WTC11 (cell line): ENCODE results near the gene OSM. TPM values are rescaled to one million over a fixed set of nuclear protein-coding genes. Genes with fewer than 3 reads are reported as not detected.
A peak's percentile ranks its signal among the peaks of the same experiment; 100 is the strongest.

Experiments used
- ATAC-seq: fragments of 200-7000 bp; cut with Tn5 transposase; 2 replicates; pipeline ENCODE4 v1.10.0; 2021; ENCODE audit warnings: mild to moderate bottlenecking, moderate library complexity
- CTCF ChIA-PET: fragments of 300-600 bp; sonication (Branson Sonifier 250); formaldehyde crosslinking; loops from one replicate; lab custom pipeline; 2021; ENCODE audit warnings: antibody characterized with exemption; lab: Charles Lee
- POLR2A ChIA-PET: fragments of 350-600 bp; sonication (Branson Sonifier 250); formaldehyde crosslinking; loops from one replicate; lab custom pipeline; 2021; ENCODE audit warnings: antibody characterized with exemption; lab: Charles Lee
- DNase-seq: peaks from one replicate; pipeline ENCODE4 v3.0.0; 2021; ENCODE audit warnings: low spot score
- H3K27ac Mint-ChIP-seq: 2 replicates; pipeline ENCODE4 v1.8.0; 2021; ENCODE audit warnings: mixed read lengths
- H3K27me3 Mint-ChIP-seq: 2 replicates; pipeline ENCODE4 v1.8.0; 2021; ENCODE audit warnings: low read depth, mild to moderate bottlenecking, moderate library complexity, mixed read lengths
- H3K36me3 Mint-ChIP-seq: 2 replicates; pipeline ENCODE4 v1.8.0; 2021; ENCODE audit warnings: mixed read lengths
- H3K4me1 Mint-ChIP-seq: 2 replicates; pipeline ENCODE4 v1.8.0; 2022; ENCODE audit warnings: mixed read lengths
- H3K4me3 Mint-ChIP-seq: 2 replicates; pipeline ENCODE4 v1.8.0; 2021; ENCODE audit warnings: mild to moderate bottlenecking, moderate library complexity, mixed read lengths
- H3K9me3 Mint-ChIP-seq: 2 replicates; pipeline ENCODE4 v1.8.0; 2021; ENCODE audit warnings: mixed read lengths
- E2F1 ChIP-seq: sonication (generic); formaldehyde crosslinking; IDR thresholded peaks from 2 replicates; pipeline ENCODE4 v1.8.0; 2022; ENCODE audit warnings: mild to moderate bottlenecking, missing genetic modification reagents
- ELF4 ChIP-seq: sonication (generic); formaldehyde crosslinking; IDR thresholded peaks from 2 replicates; pipeline ENCODE4 v1.8.1; 2022; ENCODE audit warnings: low read depth, mild to moderate bottlenecking, moderate library complexity, missing genetic modification reagents
- HMGA2 ChIP-seq: fragments of 250-450 bp; sonication (Bioruptor Pico); IDR thresholded peaks from 2 replicates; pipeline ENCODE4 v1.4.0; 2021; ENCODE audit warnings: mild to moderate bottlenecking, moderate library complexity
- HMGXB4 ChIP-seq: sonication (generic); formaldehyde crosslinking; IDR thresholded peaks from 2 replicates; pipeline ENCODE4 v1.8.1; 2023; ENCODE audit warnings: mild to moderate bottlenecking, moderate library complexity, missing genetic modification reagents
- NFE2L1 ChIP-seq: sonication (generic); formaldehyde crosslinking; IDR thresholded peaks from 2 replicates; pipeline ENCODE4 v1.8.1; 2023; ENCODE audit warnings: missing genetic modification reagents
- NR2C2 ChIP-seq: sonication (generic); formaldehyde crosslinking; IDR thresholded peaks from 2 replicates; pipeline ENCODE4 v1.8.0; 2022; ENCODE audit warnings: mild to moderate bottlenecking, missing genetic modification reagents
- RORB ChIP-seq: fragments of 250-450 bp; sonication (Bioruptor Pico); IDR thresholded peaks from 2 replicates; pipeline ENCODE4 v1.9.0; 2021; ENCODE audit warnings: mild to moderate bottlenecking
- TCF7 ChIP-seq: sonication (generic); formaldehyde crosslinking; IDR thresholded peaks from 2 replicates; pipeline ENCODE4 v1.8.0; 2022; ENCODE audit warnings: mild to moderate bottlenecking, low read depth, missing genetic modification reagents, moderate library complexity
- ZNF532 ChIP-seq: fragments of 250-450 bp; sonication (Bioruptor Pico); IDR thresholded peaks from 2 replicates; pipeline ENCODE4 v1.9.0; 2021; ENCODE audit warnings: mild to moderate bottlenecking, borderline replicate concordance
- total RNA-seq: library from RNA; stranded (reverse); gene quantifications from 3 replicates; pipeline ENCODE4 v1.2.3, GENCODE V29; 2021
- TF ChIP-seq, protein P1 (sequence below): sonication (generic); formaldehyde crosslinking; conservative IDR thresholded peaks from 2 replicates; pipeline ENCODE4 v1.8.1; 2022; ENCODE audit warnings: mild to moderate bottlenecking, missing genetic modification reagents
- TF ChIP-seq, protein P2 (sequence below): sonication (generic); formaldehyde crosslinking; IDR thresholded peaks from 2 replicates; pipeline ENCODE4 v1.8.1; 2023; ENCODE audit warnings: mild to moderate bottlenecking, missing genetic modification reagents
- TF ChIP-seq, protein P3 (sequence below): sonication (generic); formaldehyde crosslinking; IDR thresholded peaks from 2 replicates; pipeline ENCODE4 v1.8.1; 2022; ENCODE audit warnings: missing genetic modification reagents, borderline replicate concordance

OSM gene
- total RNA-seq, 1 experiment from 2014 or later = not detected

DNA sequence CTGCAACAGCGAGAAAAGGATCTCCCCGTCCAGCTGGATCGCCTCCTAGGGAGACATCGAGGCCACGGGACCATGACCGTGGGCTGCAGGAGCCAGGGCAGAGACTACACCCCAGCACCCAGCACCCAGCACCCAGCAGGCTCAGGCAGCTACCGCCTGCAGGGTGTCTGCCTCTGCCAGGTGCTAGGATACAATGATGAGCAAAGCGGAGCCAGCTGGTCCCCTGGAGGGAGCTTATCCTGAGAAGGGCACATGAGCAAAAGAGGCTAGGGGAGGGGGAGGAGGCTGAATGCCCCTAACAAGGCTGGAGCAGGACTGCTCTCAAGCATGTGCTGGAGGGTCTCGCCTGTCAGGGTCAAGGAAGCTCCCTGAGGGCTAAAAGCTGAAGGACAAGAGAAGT lies 27.4 kb upstream of the OSM start:
- H3K36me3 Mint-ChIP-seq = no peaks in the 10 kb centered on the region
- DNase-seq (no peak), ATAC-seq (no peak)
- H3K27ac Mint-ChIP-seq = peak overlapping the region; percentile 20; the same call in 1 of the 2 replicates
- H3K27me3 Mint-ChIP-seq = no peaks in the 10 kb centered on the region
- no peaks in the 10 kb centered on the region for H3K9me3 Mint-ChIP-seq
- ChIA-PET POLR2A (no interaction called here), CTCF (no interaction called here)
- H3K4me1 Mint-ChIP-seq = peaks cover 6% of the 10 kb centered on the region; the same call in 1 of the 2 replicates
- no peak for TF ChIP-seq E2F1 (CRISPR knock-in tag)
- no peak for TF ChIP-seq RORB (CRISPR knock-in tag)
- no peak for TF ChIP-seq TCF7 (CRISPR knock-in tag)
- no peak for TF ChIP-seq ZNF532 (CRISPR knock-in tag)
- TF ChIP-seq, protein P1, sequence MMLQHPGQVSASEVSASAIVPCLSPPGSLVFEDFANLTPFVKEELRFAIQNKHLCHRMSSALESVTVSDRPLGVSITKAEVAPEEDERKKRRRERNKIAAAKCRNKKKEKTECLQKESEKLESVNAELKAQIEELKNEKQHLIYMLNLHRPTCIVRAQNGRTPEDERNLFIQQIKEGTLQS (CRISPR knock-in tag) = no peak
- no peak overlapping the region for H3K4me3 Mint-ChIP-seq

GRCh38 chr22:30293026-30293425 lies 26.4 kb upstream of the OSM start:
- Mint-ChIP-seq H3K36me3 (no peaks in the 10 kb centered on the region), H3K4me1 (peaks cover 10% of the 10 kb centered on the region), H3K9me3 (no peaks in the 10 kb centered on the region), H3K4me3 (no peak overlapping the region), H3K27me3 (peaks cover 3% of the 10 kb centered on the region), H3K27ac (no peak overlapping the region)
- DNase-seq (no peak), ATAC-seq (no peak)
- POLR2A ChIA-PET = no interaction called here
- CTCF ChIA-PET = interaction anchor here (0.7 to 6.3 kb wide), 2 partner anchors 33 to 93 kb away, joined by 3 to 193 read pairs; partner anchors contain the start of gene TBC1D10A
- TF ChIP-seq ELF4 (no peak), NR2C2 (CRISPR knock-in tag) (no peak), HMGA2 (CRISPR knock-in tag) (no peak), HMGXB4 (CRISPR knock-in tag) (no peak), NFE2L1 (CRISPR knock-in tag) (no peak)
- TF ChIP-seq, protein P2, sequence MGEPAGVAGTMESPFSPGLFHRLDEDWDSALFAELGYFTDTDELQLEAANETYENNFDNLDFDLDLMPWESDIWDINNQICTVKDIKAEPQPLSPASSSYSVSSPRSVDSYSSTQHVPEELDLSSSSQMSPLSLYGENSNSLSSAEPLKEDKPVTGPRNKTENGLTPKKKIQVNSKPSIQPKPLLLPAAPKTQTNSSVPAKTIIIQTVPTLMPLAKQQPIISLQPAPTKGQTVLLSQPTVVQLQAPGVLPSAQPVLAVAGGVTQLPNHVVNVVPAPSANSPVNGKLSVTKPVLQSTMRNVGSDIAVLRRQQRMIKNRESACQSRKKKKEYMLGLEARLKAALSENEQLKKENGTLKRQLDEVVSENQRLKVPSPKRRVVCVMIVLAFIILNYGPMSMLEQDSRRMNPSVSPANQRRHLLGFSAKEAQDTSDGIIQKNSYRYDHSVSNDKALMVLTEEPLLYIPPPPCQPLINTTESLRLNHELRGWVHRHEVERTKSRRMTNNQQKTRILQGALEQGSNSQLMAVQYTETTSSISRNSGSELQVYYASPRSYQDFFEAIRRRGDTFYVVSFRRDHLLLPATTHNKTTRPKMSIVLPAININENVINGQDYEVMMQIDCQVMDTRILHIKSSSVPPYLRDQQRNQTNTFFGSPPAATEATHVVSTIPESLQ = no peak
- TF ChIP-seq, protein P3, sequence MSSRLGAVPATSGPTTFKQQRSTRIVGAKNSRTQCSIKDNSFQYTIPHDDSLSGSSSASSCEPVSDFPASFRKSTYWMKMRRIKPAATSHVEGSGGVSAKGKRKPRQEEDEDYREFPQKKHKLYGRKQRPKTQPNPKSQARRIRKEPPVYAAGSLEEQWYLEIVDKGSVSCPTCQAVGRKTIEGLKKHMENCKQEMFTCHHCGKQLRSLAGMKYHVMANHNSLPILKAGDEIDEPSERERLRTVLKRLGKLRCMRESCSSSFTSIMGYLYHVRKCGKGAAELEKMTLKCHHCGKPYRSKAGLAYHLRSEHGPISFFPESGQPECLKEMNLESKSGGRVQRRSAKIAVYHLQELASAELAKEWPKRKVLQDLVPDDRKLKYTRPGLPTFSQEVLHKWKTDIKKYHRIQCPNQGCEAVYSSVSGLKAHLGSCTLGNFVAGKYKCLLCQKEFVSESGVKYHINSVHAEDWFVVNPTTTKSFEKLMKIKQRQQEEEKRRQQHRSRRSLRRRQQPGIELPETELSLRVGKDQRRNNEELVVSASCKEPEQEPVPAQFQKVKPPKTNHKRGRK (CRISPR knock-in tag) = no peak
